ENCODE data around the gene WDR33.

WDR33 gene

DNA sequence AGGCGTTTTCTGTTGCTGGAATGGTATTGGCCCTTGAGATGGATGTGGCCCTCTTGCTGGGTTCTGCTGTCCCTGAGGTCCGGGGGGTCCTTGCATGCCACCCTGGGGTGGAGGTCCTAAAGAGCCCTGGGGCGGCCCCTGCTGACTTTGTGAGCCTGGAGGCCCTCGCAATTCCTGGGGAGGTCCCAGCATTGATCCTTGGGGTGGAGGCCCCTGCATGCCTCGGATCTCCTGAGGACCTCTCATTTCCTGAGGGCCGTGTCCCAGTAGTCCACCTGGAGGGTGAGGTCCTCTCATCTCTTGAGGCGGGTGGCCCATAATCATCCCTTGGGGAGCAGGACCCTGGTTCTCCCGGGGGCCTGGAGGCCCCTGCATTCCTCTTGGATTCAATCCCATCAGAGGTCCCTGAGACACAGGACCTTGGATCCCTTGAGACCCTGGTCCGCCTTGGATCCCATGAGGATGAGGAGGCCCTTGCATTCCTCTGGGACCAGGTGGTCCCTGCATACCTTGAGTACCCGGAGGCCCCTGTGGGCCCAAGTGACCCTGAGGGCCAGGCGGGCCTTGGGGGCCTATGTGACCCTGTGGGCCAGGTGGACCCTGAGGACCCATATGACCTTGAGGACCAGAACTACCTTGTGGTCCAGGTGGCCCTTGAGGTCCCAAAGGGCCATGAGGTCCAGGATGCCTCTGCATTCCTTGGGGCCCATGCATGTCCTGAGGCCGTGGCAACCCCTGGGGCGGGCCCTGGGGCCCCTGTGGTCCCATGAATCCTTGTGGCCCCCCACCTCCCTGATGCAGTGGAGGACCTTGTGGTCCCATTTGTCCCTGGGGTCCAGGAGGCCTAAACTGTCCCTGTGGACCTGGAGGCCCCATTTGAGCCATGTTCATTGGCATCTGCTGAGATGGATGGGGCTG lies 91.4 kb downstream of the WDR33 start:
- no peak for DNase-seq (ENCODE audit: low spot score)

DNA sequence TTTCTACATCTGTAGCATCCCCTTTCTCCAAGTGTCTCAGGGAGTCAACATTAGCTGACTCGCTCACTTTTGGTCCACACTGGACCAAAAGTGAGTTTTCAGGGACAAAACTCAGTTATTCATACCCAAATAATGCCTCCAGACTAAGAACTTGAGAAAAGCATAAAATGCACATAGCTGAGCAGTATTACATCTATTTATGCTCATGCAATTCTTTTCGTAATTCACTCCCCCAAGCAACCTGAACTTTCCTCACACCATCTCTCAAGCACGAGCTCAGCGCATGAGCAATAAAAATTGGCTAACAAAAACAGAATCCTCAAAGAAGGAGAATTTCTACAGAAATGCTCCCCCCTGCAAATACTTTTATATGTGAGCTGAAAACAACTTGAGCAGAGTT lies 92.7 kb downstream of the WDR33 start:
- DNase-seq (ENCODE audit: low spot score), result no peak

DNA sequence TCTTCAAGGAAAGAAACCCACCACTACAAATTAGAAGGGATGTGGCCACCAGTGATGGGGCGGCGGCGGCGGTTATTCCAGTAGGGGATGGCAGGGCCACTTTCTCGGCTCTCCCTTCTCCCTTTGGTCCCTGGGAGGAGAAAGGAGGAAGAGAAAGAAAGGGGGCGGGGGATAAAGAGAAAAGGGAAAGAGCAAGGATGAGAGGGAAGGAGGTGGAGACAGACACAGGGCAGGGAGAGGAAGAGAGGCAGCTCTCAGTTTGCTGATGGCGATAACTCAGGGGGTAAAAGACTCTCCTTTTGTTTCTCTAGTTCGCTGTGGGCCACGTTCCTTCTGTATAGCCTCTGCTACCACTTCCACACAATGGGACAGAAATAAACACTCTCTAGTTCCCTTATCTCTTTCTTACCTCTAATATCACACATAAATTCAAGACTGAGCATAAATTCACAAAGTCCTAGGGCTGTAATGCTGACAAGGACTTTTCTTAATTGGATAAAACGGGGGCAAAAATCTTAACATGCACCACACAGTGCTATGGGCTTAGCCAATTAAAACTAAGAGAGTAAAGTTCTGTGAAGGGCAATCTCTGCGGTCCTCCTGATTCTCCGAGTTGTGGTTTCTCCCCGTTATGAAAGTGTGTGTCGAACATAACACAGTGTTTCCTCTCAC lies 95.1 kb downstream of the WDR33 start:
- DNase-seq (ENCODE audit: low spot score), result no peak

DNA sequence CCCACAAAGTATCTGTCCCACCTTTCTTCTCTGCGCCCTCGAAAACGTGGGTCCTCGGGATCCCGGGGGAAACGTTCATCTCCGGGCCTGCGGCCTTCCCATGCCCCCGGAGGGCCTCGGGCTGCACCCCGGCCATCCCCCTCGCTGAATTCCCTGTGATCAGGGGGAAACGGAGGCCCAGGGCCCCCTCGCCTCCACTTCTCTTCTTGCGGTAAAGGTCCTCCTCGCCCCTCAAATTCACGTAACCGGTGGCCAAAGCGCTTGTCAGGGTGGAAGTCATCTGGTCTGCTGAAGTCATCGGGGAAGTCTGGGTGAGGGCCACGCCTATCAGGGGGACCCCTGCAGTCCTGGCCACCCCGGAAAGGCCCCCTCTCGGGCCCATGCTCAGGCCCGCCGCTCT lies 97.4 kb downstream of the WDR33 start:
- no peak for DNase-seq (ENCODE audit: low spot score)

DNA sequence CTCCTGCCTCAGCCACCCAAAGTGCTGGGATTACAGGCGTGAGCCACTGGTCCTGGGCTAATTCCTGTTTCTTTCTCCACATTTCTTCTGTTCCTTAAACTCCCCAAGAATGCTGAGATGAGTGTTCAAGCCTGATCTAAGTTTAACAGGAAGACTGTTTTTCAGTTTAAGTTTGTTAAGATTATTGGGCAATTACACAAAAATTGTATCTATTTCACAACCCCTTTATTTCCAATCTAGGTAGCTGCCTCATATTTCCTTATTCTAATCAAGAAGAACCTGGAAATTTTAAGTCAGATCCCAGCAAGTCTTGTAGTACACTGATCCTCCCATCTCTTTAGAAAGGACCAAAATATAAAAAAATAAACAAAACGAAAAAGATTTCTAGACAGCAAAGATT lies 98.0 kb downstream of the WDR33 start:
- no peak for DNase-seq (ENCODE audit: low spot score)

DNA sequence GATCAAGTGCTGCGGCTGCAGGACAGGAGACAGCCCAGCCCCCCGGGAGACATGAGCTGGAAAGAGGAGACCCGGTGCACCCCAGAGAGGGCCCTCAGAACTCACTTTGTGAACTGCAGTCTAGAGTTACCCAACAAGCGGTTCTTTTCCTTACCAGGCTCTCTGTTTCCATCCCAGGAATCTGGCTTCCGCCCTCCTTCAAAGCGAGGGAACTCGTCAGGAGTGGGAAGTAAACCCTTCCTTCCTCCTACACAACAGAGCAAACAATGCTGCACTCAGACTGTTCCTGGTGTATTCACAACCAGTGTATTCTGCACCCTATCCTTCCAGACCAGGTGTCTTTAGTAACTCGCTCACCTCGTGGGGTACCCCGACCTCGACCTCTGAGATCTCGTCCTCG lies 101.6 kb downstream of the WDR33 start:
- no peak for DNase-seq (ENCODE audit: low spot score)

DNA sequence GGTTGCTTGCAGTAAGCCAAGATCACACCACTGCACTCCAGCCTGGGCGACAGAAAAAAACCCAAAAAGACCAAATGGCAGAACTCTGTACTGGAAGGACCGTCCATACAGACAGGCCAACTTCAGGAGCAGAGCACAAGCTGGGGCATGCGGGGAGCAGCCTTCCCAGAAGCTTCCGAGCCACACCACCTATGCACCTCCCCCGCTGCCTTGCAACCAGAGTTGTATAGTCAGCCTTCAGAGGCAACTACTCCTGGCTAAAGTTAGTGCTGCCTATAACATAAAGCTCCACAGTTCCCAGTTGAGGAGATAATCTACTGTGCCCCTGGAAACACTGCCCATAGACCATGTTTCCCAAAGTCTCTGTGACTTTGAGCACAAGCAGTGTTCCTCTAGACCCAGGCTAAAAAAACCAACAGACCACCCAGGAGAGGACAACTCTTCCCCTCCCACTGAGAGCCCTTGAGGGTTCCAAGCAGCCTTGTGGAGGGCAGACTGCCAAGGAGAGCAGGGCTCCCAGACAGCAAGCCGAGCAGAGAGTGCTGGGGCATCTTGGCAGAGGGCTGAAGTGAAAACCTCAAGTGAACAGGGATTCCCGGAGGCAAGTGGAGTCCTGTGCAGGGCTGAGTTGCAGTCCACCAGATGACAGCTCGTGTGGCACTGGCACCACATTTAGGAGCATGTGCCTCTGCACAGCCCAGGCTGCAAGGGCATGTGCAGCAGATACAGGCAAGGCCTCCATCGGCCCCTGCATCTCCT lies 102.9 kb downstream of the WDR33 start:
- no peak for DNase-seq (ENCODE audit: low spot score)

DNA sequence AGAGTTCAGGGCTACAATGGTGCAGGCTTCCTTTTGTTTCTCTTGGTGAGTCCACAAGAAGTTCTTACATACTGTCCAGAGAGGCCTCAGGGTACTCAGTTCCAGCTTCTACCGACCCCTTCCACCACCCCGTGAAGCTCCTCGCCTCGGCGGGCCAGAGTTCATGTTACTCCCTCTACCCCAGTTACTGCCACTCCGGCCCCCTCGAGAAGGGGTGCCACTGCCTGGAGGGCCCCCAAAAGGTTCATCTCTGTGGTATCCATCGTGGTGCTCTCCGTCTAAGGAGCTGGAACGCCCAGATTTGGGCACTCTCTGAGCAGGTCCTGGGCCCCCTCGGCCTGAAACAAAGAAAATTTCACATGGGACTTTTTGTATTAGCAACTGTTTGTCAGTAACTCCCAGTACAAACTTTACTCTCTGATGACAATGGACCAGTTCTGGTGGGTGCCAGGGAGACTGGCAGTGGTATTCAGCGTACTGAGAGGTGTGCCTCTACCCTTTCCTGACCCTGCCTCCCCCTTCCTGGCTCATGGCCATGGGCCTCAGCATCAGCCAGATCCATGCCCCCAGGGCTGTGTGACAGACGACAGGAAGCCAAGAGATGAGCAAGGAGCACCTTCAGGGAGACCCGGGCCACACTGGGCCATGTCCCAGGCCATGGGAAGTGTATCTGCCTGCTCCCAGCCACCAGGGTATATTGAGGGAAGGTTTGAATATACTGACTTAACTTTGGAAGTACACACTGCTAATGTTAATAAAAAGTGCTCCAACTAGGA lies 104.6 kb downstream of the WDR33 start:
- no peak for DNase-seq (ENCODE audit: low spot score)

DNA sequence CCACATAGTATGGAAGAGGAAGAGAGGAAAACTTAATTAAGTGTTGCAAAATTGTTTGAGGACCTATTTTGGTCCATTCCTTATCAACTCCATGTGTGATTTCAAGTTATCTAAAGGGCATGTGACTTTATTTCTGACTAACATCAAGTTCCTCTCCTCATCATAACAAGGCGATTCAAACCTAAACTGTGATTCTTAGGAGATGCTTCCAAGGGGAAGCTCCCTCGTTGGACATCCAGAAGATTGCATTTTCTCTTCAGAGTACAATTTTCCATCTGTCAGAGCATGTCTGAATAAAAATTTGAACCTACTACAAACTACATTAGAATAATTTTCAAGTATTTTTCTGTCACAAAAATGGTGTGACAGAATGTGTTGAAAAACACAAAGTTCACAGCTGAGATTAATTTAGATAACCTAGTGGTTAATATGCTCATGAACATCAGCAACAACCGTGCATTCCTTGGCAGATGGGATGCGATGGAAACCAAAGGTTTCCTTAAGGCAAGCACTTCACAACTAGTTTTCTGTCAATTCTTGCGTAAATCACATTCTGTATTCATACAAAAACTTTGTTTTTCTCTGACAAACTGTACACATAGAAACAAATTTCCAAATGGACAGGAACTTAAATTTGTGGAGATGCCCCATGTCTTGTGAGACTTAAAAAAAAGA lies 105.4 kb downstream of the WDR33 start:
- DNase-seq (ENCODE audit: low spot score), result peak; percentile 18

DNA sequence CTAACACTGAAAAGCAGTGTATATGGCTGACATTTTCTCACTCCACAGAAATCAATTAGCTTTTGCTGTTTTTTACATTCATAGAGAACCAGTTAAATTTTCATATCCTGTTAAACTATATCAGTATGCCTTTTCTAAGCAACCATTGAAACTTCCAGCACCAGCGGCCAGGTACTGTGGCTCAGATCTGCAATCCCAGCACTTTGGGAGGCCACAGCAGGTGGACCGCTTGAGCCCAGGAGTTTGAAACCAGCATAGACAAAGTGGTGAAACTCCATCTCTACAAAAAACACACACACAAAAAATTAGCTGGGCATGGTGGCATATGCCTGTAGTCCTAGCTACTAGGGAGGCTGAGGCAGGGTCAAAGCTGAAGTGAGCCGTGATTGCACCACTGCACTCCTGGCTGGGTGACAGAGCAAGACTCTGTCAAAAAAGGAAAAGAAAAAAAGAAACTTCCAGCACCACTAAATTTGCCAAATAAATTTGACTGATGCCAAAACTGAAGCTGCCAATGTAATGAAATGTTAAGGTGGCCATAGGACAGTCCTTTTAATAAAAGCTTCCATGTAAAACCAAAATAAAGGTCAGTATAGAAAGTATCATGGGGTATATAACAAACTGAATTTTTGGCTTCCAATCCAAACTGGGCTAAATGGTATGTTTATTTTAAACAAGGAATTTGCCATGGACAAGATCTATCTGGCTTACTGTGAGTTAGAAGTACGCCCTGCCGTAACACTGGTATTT lies 106.2 kb downstream of the WDR33 start:
- DNase-seq (ENCODE audit: low spot score), result no peak

DNA sequence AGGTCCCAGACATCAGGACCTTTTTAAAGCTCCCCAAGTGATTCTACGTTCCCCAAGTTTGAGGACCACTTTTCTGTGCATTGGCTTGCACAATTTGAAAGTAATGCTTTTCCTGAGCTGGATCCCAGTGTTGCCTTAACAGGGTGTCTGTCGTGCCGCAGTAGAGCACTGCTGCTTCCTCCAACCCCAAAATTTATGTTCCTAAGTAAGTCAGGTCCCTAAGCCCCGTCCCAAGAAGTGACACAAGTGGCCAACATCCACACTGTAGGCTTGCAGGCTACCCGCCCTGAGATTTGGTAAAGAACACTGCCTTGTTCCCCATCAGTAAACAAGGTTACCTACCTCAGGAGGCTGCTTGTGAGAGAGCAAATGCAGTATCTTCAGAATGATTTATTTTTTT lies 107.7 kb downstream of the WDR33 start:
- no peak for DNase-seq (ENCODE audit: low spot score)

DNA sequence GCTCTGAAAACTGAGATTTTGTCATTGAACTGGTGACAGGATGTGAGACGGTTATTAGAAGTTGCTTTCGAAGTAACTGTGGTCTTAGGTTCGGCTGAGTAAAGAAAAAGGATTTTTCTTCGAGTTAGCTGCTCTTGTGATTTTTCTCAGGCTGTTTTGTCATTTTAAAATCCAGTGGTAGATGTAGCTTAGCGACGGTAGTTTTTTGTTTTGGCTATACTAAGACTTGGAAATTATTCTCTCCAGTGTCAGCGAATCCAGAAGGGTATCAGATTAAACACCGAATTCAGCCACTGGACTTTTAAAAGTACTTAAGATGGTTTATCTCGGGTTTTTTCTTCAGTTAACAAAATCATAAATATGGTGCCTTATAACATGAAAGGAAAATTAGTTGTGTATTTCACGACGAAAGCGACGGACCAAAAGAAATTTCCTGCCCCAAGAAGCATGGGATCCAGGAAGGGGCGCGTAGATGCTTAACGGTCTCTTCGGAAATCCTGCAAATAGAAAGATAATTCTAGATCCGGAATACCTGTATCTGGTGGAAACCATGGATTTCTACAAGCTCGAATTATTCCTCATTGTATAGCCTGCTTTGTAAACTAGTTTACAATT lies 108.5 kb downstream of the WDR33 start:
- no peak for DNase-seq (ENCODE audit: low spot score)

DNA sequence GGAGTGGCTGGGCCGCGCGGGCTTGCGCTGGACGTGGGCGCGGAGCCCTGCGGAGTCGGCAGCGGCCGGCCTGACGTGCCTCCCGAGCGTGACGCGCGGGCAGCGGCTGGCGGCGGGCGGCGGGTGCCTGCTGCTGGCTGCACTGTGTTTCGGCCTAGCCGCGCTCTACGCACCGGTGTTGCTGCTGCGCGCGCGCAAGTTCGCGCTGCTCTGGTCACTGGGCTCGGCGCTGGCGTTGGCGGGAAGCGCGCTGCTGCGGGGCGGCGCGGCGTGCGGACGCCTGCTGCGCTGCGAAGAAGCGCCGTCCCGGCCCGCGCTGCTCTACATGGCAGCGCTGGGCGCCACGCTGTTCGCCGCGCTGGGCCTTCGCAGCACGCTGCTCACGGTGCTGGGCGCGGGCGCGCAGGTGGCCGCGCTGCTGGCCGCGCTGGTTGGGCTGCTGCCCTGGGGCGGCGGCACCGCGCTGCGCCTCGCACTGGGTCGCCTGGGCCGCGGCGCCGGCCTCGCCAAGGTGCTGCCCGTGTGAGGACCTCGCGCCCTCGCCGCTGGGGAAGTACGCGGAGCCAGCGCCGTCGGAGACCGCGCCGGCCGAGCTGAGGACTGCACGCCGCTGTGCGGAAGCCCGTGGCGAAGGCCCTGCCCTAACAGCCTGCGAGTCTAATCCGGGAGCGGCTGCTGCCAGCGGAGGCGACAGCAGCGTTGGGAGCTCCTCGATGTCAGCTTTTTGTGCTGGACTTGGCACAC lies 109.1 kb downstream of the WDR33 start:
- DNase-seq (ENCODE audit: low spot score), result peak; percentile 77

DNA sequence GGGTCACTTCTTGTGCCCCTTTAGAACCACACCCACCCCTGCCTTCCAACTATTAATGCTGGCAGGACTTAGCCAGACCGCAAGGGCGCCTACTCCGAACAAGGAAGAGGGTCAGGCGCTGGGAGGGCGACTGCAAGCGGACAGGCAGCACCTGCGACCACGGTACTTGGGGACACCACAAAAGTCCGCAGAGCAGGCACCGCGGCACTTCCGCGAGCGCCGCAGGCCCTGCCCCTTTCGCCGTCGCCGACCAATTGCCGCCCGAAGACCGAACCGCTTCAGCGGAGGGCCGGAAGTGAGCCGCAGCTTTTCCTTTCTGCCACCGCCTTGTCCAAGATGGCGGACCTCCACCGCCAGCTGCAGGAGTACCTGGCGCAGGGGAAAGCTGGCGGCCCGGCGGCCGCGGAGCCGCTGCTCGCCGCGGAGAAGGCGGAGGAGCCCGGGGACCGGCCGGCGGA lies 109.7 kb downstream of the WDR33 start, which contains the start of gene SFT2D3:
TSS of gene SFT2D3 (plus strand) at position 305 of the 458 bp plus-strand sequence. CDS start at position 337, 32 bp downstream.
- peak; percentile 94 for DNase-seq (ENCODE audit: low spot score)

DNA sequence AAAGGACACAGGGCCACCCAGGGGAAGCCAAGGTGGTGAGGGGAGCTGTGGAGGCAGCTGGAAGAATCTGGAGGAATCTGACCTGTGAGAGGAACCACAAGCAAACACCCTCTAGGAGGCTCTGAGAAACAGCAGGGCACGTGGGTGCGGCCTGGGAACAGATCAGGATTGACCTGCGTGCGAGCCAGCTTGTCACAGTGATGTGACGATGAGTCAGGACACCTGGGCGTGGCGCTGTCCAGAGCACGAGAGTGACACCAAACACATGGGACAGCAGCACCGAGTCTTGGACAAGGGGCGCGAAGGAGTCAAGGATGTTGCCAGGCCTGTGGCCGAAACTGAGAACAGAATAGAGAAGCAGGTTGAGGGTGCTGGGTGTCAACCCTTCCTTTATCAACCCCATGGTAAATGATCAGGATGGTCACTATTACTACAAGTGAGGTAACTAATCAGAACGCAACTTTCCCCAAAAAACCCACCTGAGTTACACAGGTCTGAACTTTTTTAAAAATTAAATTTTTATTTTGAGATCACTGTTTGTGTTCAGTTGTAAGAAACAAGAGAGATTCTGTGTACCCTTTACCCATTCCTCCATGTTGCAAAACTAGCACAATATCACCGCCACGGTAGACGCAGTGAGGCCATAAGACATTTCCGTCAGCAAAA lies 110.3 kb downstream of the WDR33 start:
- no peak for DNase-seq (ENCODE audit: low spot score)

DNA sequence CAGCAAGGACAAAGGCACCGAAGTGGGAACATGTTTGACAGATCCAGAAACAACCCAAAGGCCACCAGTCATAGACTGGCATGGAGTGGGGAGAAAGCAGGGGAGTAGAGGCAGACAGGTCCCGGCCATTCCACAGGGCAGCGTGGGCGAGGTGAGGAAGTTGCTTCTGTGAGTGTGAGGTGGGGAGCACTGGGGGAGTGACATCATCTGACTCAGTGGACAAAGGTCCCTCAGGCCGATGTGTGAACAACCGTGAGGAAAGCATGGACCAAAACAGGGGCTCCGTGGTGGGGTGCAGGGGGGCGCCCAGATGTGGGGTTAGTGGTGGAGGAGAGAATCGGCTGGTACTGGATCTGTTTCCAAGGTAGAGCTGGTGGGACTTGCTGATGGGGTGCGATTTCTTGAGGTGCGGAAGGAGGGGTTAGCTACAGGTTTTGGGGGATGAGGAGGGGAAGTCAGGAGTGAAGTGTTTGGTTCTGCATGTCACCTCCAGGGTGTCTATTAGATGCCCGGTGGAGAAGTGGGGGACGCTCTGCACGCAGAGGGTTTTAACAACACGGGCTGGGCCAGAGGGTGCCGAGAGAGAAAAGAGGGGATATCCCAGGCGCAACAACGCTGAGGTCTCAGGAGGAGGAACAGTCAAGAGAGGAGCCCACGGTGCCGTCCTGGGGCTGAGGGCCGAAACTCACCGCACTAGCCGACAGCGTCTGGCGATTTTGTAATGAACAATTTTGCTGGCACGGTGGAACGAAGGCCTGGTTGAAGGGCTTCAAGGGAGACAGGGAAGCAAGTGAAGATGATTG lies 112.2 kb downstream of the WDR33 start:
- DNase-seq (ENCODE audit: low spot score), result no peak

DNA sequence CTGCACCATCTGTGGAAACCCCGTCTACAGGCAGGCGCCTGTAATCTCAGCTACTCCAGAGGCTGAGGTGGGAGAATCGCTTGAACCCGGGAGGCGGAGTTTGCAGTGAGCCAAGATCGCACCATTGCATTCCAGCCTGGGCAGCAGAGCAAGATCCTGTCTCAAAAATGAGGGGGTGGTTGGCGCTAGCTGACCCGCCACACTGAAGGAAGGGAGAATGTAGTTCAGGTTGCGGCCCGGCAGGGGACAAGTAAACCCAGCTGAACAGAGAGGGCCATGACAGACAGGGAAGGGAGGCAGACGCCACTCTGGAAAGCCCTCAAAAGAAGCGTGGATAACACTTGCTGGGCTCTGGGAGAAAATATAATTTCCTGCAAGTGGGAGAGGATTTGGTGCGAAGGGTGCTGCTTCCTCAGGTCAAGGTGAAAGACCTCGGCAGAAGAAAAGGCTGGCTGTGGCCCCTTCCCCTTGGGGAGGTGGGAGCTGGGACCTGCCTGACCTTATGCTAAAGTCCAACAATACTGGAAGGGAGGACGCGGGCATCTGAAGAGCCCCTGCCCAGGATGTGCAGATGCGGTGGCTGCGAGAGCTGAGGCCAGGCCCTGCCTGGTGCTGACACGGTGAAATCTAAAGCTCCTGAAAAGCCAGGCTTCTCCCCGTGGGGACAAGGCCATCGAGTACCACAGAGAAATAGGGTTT lies 113.3 kb downstream of the WDR33 start:
- no peak for DNase-seq (ENCODE audit: low spot score)
